ENCODE measurements around the gene CES3. TPM values are rescaled to one million over a fixed set of nuclear protein-coding genes. Genes with fewer than 3 reads are reported as not detected.
A peak's percentile ranks its signal among the peaks of the same experiment; 100 is the strongest.
"Not testable (repeated sequence)": the region's sequence is repeated elsewhere in the genome, so short reads cannot be mapped to it uniquely, and the experiment has no call there.

CES3 gene
- total RNA-seq, 1 experiment from 2014 or later = 0.95 TPM

DNA sequence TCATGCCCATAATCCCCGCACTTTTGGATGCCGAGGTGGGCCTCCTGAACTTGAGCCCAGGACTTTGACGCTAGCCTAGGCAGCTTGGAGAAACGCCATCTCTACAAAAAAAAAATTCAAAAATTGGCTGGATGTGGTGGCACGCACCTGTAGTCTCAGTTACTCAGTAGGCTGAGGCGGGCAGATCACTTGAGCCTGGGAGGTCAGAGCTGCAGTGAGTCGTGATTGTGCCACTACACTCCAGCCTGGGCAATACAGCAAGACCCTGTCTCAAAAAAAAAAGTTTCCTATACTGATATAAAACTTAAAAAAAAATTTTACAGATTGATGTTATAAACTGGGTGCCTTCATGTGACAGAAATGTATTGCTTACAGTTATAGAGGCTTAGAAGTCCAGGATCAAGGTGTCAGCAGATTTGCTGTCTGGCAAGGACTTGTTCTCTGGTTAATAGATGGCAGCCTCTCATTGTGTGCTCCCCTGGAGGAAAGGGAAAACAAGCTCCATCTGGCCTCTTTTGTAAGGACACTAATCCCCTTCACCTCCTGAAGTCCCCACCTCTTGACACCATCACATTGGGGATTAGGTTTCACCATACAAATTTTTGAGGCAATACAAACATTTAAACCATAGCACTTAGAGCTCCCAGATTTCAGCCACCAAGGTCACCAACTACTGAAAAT lies 8.5 kb upstream of the CES3 start:
- Mint-ChIP-seq H3K36me3 (ENCODE audit: insufficient read depth, unreplicated experiment) (no peaks in the 10 kb centered on the region), H3K9me3 (ENCODE audit: unreplicated experiment) (peaks cover 7% of the 10 kb centered on the region), H3K27ac (ENCODE audit: unreplicated experiment) (peak overlapping the region; percentile 72), H3K27me3 (ENCODE audit: insufficient read depth, unreplicated experiment) (no peaks in the 10 kb centered on the region), H3K4me3 (ENCODE audit: unreplicated experiment) (no peak overlapping the region), H3K4me1 (ENCODE audit: low read depth, unreplicated experiment) (peaks cover 15% of the 10 kb centered on the region)
- DNase-seq = no peak
- BruUV-seq (replicated peaks) = TSS peak; percentile 53
- Histone ChIP-seq H3K4me1 (peaks cover 17% of the 10 kb centered on the region), H3K36me3 (ENCODE audit: control insufficient read depth, insufficient read depth, low read length) (no peaks in the 10 kb centered on the region), H3K27me3 (replicated peaks; ENCODE audit: control insufficient read depth, insufficient read depth, low read length) (no peaks in the 10 kb centered on the region), H3K9me3 (no peaks in the 10 kb centered on the region), H3K4me3 (ENCODE audit: low read depth, low read length) (no peak overlapping the region)
- intact Hi-C loops (cut with micrococcal nuclease; ENCODE audit: unreplicated experiment) = no loop called here
- ChIA-PET POLR2A (no interaction called here), CTCF (interaction anchor here (0.5 to 1.2 kb wide), 3 partner anchors 8 to 57 kb away, joined by 3 to 5 read pairs (median 3); partner anchors contain the start of gene CES3)
- TF ChIP-seq, protein P1, sequence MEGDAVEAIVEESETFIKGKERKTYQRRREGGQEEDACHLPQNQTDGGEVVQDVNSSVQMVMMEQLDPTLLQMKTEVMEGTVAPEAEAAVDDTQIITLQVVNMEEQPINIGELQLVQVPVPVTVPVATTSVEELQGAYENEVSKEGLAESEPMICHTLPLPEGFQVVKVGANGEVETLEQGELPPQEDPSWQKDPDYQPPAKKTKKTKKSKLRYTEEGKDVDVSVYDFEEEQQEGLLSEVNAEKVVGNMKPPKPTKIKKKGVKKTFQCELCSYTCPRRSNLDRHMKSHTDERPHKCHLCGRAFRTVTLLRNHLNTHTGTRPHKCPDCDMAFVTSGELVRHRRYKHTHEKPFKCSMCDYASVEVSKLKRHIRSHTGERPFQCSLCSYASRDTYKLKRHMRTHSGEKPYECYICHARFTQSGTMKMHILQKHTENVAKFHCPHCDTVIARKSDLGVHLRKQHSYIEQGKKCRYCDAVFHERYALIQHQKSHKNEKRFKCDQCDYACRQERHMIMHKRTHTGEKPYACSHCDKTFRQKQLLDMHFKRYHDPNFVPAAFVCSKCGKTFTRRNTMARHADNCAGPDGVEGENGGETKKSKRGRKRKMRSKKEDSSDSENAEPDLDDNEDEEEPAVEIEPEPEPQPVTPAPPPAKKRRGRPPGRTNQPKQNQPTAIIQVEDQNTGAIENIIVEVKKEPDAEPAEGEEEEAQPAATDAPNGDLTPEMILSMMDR (IDR thresholded peaks at IDR 0.05; ENCODE audit: insufficient read depth in 1 of 2, low read depth in 1 of 2, low read length in 1 of 2, severe bottlenecking in 1 of 2, unreplicated experiment in 1 of 2) = no peak

- Histone ChIP-seq H3K4me1 (peaks cover 17% of the 10 kb centered on the region), H3K4me3 (ENCODE audit: low read depth, low read length) (no peak overlapping the region), H3K27me3 (replicated peaks; ENCODE audit: control insufficient read depth, insufficient read depth, low read length) (no peaks in the 10 kb centered on the region), H3K36me3 (ENCODE audit: control insufficient read depth, insufficient read depth, low read length) (no peaks in the 10 kb centered on the region), H3K9me3 (no peaks in the 10 kb centered on the region)
- TF ChIP-seq, protein P1 (IDR thresholded peaks at IDR 0.05; ENCODE audit: insufficient read depth in 1 of 2, low read depth in 1 of 2, low read length in 1 of 2, severe bottlenecking in 1 of 2, unreplicated experiment in 1 of 2) = no peak
- no TSS peak for BruUV-seq (replicated peaks)
- no peaks in the 10 kb centered on the region for H3K27me3 Mint-ChIP-seq (ENCODE audit: insufficient read depth, unreplicated experiment)
- H3K4me3 Mint-ChIP-seq (ENCODE audit: unreplicated experiment) = peak overlapping the region; percentile 50
- no peaks in the 10 kb centered on the region for H3K36me3 Mint-ChIP-seq (ENCODE audit: insufficient read depth, unreplicated experiment)
- peaks cover 7% of the 10 kb centered on the region for H3K9me3 Mint-ChIP-seq (ENCODE audit: unreplicated experiment)
- ChIA-PET CTCF (interaction anchor here (0.6 to 1.3 kb wide), 21 partner anchors 7 to 316 kb away, joined by 3 to 11 read pairs (median 3); partner anchors contain the start of genes CES3, CIAO2B, FBXL8 and NAE1), POLR2A (interaction anchor here (0.6 kb wide), 1 partner anchor 225 kb away, joined by 5 read pairs; no protein-coding TSS in a partner anchor)
- peaks cover 15% of the 10 kb centered on the region for H3K4me1 Mint-ChIP-seq (ENCODE audit: low read depth, unreplicated experiment)
- peak overlapping the region; percentile 72 for H3K27ac Mint-ChIP-seq (ENCODE audit: unreplicated experiment)
- peak; percentile 44 to 73 for DNase-seq
- intact Hi-C loops (cut with micrococcal nuclease; ENCODE audit: unreplicated experiment) = loop anchor here (1.0 to 2.0 kb wide), 5 partner anchors 24 to 232 kb away; partner anchors contain the start of gene B3GNT9
Observed at GRCh38 chr16:66953462-66954096, 7.5 kb upstream of the CES3 start.

DNA sequence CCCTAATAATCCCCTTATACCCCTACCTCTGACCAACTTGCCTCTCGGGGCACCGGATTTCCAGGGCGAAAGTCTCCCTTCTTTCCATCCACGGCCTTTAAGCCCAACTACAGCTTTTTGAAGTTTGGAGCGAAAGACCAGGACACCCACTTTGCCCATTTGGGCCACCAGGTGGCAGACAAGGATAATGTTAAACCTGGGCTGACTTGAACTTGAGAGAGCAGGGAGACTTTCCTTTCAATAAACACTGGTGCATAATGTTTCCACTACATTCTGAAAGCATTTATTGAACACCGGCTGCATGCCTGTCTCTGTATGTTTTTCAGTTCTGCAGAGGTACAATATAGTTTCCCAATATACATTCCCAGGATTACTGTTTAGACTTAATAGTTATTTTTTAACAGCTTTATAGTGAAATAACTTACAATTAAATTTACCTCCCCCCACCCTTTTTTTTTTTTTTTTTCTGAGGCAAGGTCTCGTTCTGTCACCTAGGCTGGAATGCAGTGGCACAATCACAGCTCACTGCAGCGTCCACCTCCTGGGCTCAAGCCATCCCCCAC lies 6.9 kb upstream of the CES3 start:
- intact Hi-C loops (cut with micrococcal nuclease; ENCODE audit: unreplicated experiment) = loop anchor here (1.0 to 2.0 kb wide), 5 partner anchors 23 to 231 kb away; partner anchors contain the start of gene B3GNT9
- Histone ChIP-seq H3K27me3 (replicated peaks; ENCODE audit: control insufficient read depth, insufficient read depth, low read length) (no peaks in the 10 kb centered on the region), H3K4me3 (ENCODE audit: low read depth, low read length) (no peak overlapping the region), H3K9me3 (no peaks in the 10 kb centered on the region), H3K4me1 (peaks cover 17% of the 10 kb centered on the region), H3K36me3 (ENCODE audit: control insufficient read depth, insufficient read depth, low read length) (no peaks in the 10 kb centered on the region)
- Mint-ChIP-seq H3K27ac (ENCODE audit: unreplicated experiment) (peak overlapping the region; percentile 72), H3K4me1 (ENCODE audit: low read depth, unreplicated experiment) (peaks cover 15% of the 10 kb centered on the region), H3K27me3 (ENCODE audit: insufficient read depth, unreplicated experiment) (no peaks in the 10 kb centered on the region), H3K4me3 (ENCODE audit: unreplicated experiment) (peak overlapping the region; percentile 50), H3K36me3 (ENCODE audit: insufficient read depth, unreplicated experiment) (no peaks in the 10 kb centered on the region), H3K9me3 (ENCODE audit: unreplicated experiment) (peaks cover 7% of the 10 kb centered on the region)
- POLR2A ChIA-PET = interaction anchor here (0.6 kb wide), 1 partner anchor 224 kb away, joined by 5 read pairs; no protein-coding TSS in a partner anchor
- TF ChIP-seq, protein P1 (IDR thresholded peaks at IDR 0.05; ENCODE audit: insufficient read depth in 1 of 2, low read depth in 1 of 2, low read length in 1 of 2, severe bottlenecking in 1 of 2, unreplicated experiment in 1 of 2) = peak; percentile 88 to 90
- peak; percentile 81 to 88 for DNase-seq
- CTCF ChIA-PET = interaction anchor here (0.6 to 1.3 kb wide), 21 partner anchors 10 to 560 kb away, joined by 3 to 11 read pairs (median 3); partner anchors contain the start of genes CIAO2B, FBXL8, NAE1 and TRADD
- BruUV-seq (replicated peaks) = no TSS peak

- H3K4me3 ChIP-seq (ENCODE audit: low read depth, low read length); H3K27me3 Mint-ChIP-seq (ENCODE audit: insufficient read depth, unreplicated experiment); H3K36me3 ChIP-seq (ENCODE audit: control insufficient read depth, insufficient read depth, low read length); DNase-seq; H3K9me3 ChIP-seq; H3K4me3 Mint-ChIP-seq (ENCODE audit: unreplicated experiment); BruUV-seq (replicated peaks); H3K27me3 ChIP-seq (replicated peaks; ENCODE audit: control insufficient read depth, insufficient read depth, low read length); H3K36me3 Mint-ChIP-seq (ENCODE audit: insufficient read depth, unreplicated experiment); H3K27ac Mint-ChIP-seq (ENCODE audit: unreplicated experiment); POLR2A ChIA-PET; H3K9me3 Mint-ChIP-seq (ENCODE audit: unreplicated experiment): not testable (repeated sequence)
- H3K4me1 Mint-ChIP-seq (ENCODE audit: low read depth, unreplicated experiment) = peaks cover 15% of the 10 kb centered on the region
- CTCF ChIA-PET = interaction anchor here (0.6 to 1.6 kb wide), 2 partner anchors 230 to 291 kb away, joined by 3 to 5 read pairs; no protein-coding TSS in a partner anchor
- H3K4me1 ChIP-seq = peaks cover 17% of the 10 kb centered on the region
- intact Hi-C loops (cut with micrococcal nuclease; ENCODE audit: unreplicated experiment) = loop anchor here (2.0 kb wide), 2 partner anchors 61 to 195 kb away; partner anchors contain the start of gene B3GNT9
Observed at GRCh38 chr16:66955363-66956153, 5.5 kb upstream of the CES3 start.
